NCI-H1930 (cell line): ENCODE results near the gene P3H1.
"Not testable (repeated sequence)": the region's sequence is repeated elsewhere in the genome, so short reads cannot be mapped to it uniquely, and the experiment has no call there.

Experiments used
- DNase-seq, 2 experiments: peaks; one replicate each; lab custom pipeline; 2025; lab: John Stamatoyannopoulos, UW

P3H1 gene

GRCh38 chr1:42773420-42773819, 6.6 kb upstream of the P3H1 start:
- DNase-seq = no peak

GRCh38 chr1:42769811-42770210, 3.0 kb upstream of the P3H1 start:
- no peak for DNase-seq

GRCh38 chr1:42768172-42768571, 1.3 kb upstream of the P3H1 start:
- DNase-seq = no peak

- DNase-seq = no peak
Observed at GRCh38 chr1:42767510-42768000, 727 bp upstream of the P3H1 start.

- peak in 1 of 2 experiments; percentile 37 for DNase-seq
Observed at GRCh38 chr1:42765832-42766740, 742 bp downstream of the P3H1 start.

GRCh38 chr1:42765269-42765668, 1.6 kb downstream of the P3H1 start:
- no peak for DNase-seq

- DNase-seq = no peak
Observed at GRCh38 chr1:42762269-42762668, 4.6 kb downstream of the P3H1 start.

GRCh38 chr1:42761567-42761966, 5.3 kb downstream of the P3H1 start:
- DNase-seq = no peak

- DNase-seq = no peak
Observed at GRCh38 chr1:42759114-42759513, 7.7 kb downstream of the P3H1 start.

GRCh38 chr1:42758641-42759040, 8.2 kb downstream of the P3H1 start:
- DNase-seq = no peak

- no peak for DNase-seq
Observed at GRCh38 chr1:42757892-42758275, 8.9 kb downstream of the P3H1 start.

- DNase-seq = no peak
Observed at GRCh38 chr1:42756956-42757891, 9.6 kb downstream of the P3H1 start.

GRCh38 chr1:42753070-42753469, 13.8 kb downstream of the P3H1 start:
- DNase-seq = no peak

GRCh38 chr1:42752284-42752683, 14.5 kb downstream of the P3H1 start:
- DNase-seq = no peak

GRCh38 chr1:42751511-42752070, 15.2 kb downstream of the P3H1 start:
- DNase-seq = not testable (repeated sequence)

- DNase-seq = no peak
Observed at GRCh38 chr1:42750041-42750440, 16.8 kb downstream of the P3H1 start.

GRCh38 chr1:42748461-42749410, 18.1 kb downstream of the P3H1 start:
- DNase-seq = no peak

- DNase-seq = no peak
Observed at GRCh38 chr1:42748021-42748420, 18.8 kb downstream of the P3H1 start.

GRCh38 chr1:42747125-42747524, 19.7 kb downstream of the P3H1 start:
- peak in 1 of 2 experiments; percentile 12 for DNase-seq

GRCh38 chr1:42746436-42747105, 20.3 kb downstream of the P3H1 start:
- no peak for DNase-seq

GRCh38 chr1:42745851-42746250, 21.0 kb downstream of the P3H1 start:
- DNase-seq = no peak
